GM19397 (cell line): Measurements from ENCODE around the gene THOC2.
"Not testable (repeated sequence)": the region's sequence is repeated elsewhere in the genome, so short reads cannot be mapped to it uniquely, and the experiment has no call there.

Source experiments
- ATAC-seq: cut with Tn5 transposase; IDR thresholded peaks from one replicate; pipeline ENCODE4 v1.9.1; 2021; ENCODE audit warnings: mild to moderate bottlenecking, moderate library complexity; ENCODE audit not compliant: unreplicated experiment

Gene THOC2

GRCh38 chrX:123581586-123581985 lies 151.3 kb downstream of the THOC2 start:
- no peak for ATAC-seq

DNA sequence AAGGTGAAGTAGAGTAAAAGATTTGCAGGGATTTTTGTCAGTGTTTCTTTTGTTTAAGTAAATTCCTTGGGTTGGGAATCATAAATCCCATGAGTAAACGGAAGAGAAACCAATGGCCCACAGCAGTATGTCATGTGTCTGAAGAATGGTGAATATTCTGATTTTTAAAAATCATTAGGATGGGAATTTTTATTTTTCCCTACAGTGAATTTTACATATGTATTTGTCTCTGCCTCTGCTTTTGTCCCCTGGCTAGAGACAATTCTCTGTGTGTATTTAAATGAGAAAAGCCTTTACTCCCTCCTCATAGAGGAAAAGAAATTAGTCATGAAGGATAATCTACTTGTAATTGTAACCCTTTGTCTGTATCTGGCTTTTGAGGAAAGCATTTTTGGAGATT lies 152.1 kb downstream of the THOC2 start:
- ATAC-seq, result no peak

DNA sequence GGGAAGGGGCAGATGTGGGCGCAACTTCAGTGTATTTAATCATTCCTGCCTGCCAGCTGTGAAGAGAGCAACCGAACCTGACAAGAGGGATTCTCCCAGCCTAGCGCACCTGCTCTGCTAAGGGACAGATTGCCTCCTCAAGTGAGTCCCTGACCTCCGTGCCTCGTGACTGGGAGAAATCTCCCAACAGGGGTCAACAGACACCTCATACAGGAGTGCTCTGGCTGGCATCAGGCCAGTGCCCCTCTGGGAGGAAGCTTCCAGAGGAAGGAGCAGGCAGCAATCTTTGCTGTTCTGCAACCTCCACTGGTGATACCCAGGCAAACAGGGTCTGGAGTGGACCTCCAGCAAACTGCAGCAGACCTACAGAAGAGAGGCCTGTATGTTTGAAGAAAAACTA lies 158.8 kb downstream of the THOC2 start:
- not testable (repeated sequence) for ATAC-seq

DNA sequence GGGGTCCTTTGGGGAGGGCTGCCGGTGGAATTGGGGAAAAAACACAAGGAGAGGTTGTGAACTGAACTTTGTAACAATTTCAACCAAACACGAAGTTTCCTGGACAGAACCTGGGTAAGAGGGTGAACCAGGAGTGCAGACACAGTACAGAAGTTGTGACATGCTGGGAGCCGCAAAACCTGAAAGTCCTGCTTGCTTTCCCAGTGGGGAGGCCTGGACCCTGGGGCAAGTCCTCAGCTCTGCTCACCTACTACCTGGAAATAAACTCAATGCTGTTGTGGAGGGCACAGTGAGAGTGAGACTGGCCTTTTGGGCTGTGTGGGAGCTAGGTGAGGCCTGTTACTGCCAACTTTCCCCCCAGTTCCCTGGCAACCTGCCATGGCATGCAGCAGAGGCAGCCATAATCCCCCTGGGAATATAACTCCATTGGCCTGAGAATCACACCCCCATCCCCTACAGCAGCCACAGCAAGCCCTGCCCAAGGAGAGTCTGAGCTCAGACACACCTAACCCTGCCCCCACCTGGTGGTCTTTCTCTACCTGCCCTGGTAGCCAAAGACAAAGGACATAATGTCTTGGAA lies 162.8 kb downstream of the THOC2 start:
- no peak for ATAC-seq

DNA sequence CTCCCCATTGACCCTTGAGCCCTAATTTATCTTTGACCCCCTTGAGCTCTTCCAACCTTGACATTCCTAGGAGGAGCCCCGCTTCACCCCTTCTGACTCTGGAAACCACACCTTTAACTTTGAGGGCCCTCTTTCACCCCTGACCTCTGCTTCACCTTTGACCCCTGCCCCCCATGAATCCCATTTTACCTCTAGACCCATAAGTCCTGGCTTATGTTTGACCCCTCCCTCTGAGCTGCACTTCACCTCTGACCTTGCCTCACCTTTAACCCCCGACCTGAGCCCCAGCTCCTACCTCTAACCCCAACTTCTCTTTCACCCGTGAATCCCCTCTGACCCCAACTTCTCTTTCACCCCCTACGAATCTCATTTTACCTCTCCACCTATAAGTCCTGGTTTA lies 169.7 kb downstream of the THOC2 start:
- ATAC-seq, result no peak

DNA sequence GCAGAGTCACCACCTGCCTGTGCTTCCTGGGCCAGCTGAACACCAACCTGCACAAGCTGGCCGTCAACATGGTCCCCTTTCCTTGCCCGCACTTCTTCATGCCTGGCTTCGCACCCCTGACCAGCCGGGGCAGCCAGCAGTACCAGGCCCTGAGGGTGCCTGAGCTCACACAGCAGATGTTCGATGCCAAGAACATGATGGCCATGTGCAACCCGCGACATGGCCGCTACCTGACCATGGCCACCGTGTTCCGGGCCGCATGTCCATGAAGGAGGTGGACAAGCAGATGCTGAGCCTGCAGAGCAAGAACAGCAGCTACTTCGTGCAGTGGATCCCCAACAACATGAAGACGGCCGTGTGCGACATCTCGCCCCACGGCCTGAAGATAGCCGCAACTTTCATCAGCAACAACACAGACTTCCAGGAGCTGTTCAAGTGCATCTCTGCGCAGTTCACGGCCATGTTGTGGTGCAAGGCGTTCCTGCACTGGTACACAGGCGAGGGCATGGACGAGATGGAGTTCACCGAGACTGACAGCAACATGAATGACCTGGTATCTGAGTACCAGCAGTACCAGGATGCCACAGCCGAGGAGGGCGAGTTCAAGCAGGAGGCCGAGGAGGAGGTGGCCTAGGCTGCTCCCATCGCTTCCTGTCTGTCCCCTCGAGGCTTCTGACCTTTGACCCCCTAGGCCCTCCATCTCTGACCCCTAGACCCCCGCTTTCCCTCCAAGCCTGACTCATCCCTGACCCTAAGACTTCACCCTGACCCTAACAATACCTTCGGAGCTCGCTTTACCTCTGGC lies 170.3 kb downstream of the THOC2 start:
- ATAC-seq, result no peak

GRCh38 chrX:123561439-123562215 lies 171.2 kb downstream of the THOC2 start:
- ATAC-seq, result no peak

- no peak for ATAC-seq
Measured at GRCh38 chrX:123550829-123551228, 182.0 kb downstream of the THOC2 start.
